Progenitor cell of endocrine pancreas (in vitro differentiated cells): ENCODE measurements around the gene ANXA3. TPM values are rescaled to one million over a fixed set of nuclear protein-coding genes. Genes with fewer than 3 reads are reported as not detected.

Experiments used
- DNase-seq: peaks from one replicate; pipeline ENCODE4 v3.0.0; 2021; ENCODE audit warnings: low spot score; ENCODE audit not compliant: unreplicated experiment
- H3K27ac Mint-ChIP-seq: 2 replicates; pipeline ENCODE4 v1.8.0; 2021; ENCODE audit warnings: mild to moderate bottlenecking, moderate library complexity, mixed read lengths
- H3K27me3 Mint-ChIP-seq: 2 replicates; pipeline ENCODE4 v1.8.0; 2021; ENCODE audit warnings: mixed read lengths
- H3K36me3 Mint-ChIP-seq: 2 replicates; pipeline ENCODE4 v1.8.0; 2022; ENCODE audit warnings: mixed read lengths; ENCODE audit not compliant: insufficient read depth
- H3K4me1 Mint-ChIP-seq: 2 replicates; pipeline ENCODE4 v1.8.0; 2021; ENCODE audit warnings: low read depth, mixed read lengths
- H3K4me3 Mint-ChIP-seq: 2 replicates; pipeline ENCODE4 v1.8.0; 2021; ENCODE audit warnings: low read depth, mild to moderate bottlenecking, moderate library complexity, mixed read lengths
- H3K9me3 Mint-ChIP-seq: 2 replicates; pipeline ENCODE4 v1.8.0; 2021; ENCODE audit warnings: low read depth, mixed read lengths
- CTCF ChIP-seq: fragments of 200-600 bp; sonication (generic); IDR thresholded peaks from one replicate; pipeline ENCODE4 v1.5.0; 2021; ENCODE audit warnings: antibody characterized with exemption, mild to moderate bottlenecking; ENCODE audit not compliant: unreplicated experiment
- total RNA-seq: library from RNA; stranded (reverse); gene quantifications from 2 replicates; pipeline ENCODE4 v1.2.1, GENCODE V29; 2021

The ANXA3 gene
- total RNA-seq, 1 donor from 2014 or later: 108 TPM

DNA sequence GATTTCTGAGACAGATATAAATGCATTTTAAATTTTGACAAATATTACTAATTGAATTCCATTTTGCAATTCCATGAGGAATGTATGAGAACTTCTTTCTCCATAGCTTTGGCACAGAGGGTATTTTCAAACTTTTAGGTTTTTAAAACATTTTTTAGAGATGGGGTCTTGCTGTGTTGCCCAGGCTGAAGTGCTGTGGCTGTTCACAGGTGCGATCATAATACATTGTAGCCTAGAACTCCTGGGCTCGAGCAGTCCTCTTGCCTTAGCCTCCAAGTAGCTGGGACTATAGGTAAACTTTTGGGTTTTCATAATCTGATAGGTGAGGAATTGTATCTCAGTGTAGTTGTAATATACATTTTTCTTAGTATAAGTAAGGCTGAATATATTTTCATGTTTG, 53.4 kb downstream of the ANXA3 start:
- Mint-ChIP-seq H3K9me3 (no peaks in the 10 kb centered on the region), H3K4me1 (peaks cover 2% of the 10 kb centered on the region), H3K4me3 (no peak overlapping the region), H3K27me3 (no peaks in the 10 kb centered on the region), H3K27ac (no peak overlapping the region), H3K36me3 (peaks cover 27% of the 10 kb centered on the region)
- TF ChIP-seq CTCF: no peak
- no peak for DNase-seq

GRCh38 chr4:78606035-78606434, 54.5 kb downstream of the ANXA3 start:
- Mint-ChIP-seq H3K36me3 (peaks cover 24% of the 10 kb centered on the region), H3K4me3 (no peak overlapping the region), H3K4me1 (peaks cover 2% of the 10 kb centered on the region), H3K9me3 (no peaks in the 10 kb centered on the region), H3K27me3 (no peaks in the 10 kb centered on the region), H3K27ac (no peak overlapping the region)
- TF ChIP-seq CTCF: no peak
- no peak for DNase-seq

DNA sequence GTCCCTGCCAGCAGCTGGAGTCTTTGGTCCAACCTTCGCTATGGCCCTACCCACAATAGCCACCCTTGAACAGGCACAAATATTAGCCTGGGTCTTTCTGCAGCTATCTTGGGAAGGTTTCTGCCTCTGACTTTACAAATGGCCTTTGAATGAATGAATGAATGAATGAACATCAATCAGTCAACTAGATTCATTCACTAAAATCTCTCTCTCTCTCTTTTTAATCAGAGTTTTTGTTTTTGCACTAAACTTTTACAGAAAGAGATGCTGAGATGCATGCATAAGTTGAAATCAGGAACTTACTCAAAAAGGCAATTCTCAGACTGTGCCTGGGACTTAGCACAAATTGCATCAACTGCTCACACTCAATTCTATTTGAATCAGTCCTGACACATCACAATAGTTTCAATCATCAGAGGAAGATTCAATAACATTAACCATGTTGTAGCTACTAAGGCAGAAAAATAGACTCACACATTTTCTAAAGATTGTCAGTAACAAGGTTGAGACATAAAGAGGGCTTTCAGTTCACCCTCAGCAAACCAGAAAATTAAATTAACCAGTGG, 55.0 kb downstream of the ANXA3 start:
- Mint-ChIP-seq H3K9me3 (no peaks in the 10 kb centered on the region), H3K27ac (no peak overlapping the region), H3K36me3 (peaks cover 23% of the 10 kb centered on the region), H3K27me3 (no peaks in the 10 kb centered on the region), H3K4me1 (peaks cover 2% of the 10 kb centered on the region), H3K4me3 (no peak overlapping the region)
- no peak for TF ChIP-seq CTCF
- no peak for DNase-seq

DNA sequence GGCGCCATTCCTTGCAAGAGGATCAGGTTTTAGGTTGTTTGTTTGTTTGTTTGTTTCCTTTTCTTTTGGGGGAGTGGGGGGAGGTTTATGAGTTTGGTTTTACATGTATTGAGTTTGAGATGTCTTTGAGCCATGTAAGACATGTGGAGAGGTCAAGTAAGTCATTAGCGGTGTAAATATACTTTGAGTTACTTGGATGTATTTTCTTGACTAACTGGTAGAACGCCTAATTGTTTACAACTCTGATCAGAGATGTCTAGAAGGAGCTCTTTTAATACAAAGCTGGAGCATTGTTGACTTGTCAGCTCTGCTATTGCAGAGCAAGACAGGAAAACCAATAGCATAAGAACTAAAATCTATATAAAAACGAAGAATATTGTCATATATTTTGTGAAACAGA, 57.1 kb downstream of the ANXA3 start:
- Mint-ChIP-seq H3K9me3 (no peaks in the 10 kb centered on the region), H3K27me3 (no peaks in the 10 kb centered on the region), H3K27ac (no peak overlapping the region), H3K36me3 (peaks cover 18% of the 10 kb centered on the region), H3K4me3 (no peak overlapping the region), H3K4me1 (peaks cover 2% of the 10 kb centered on the region)
- TF ChIP-seq CTCF: no peak
- DNase-seq: no peak

GRCh38 chr4:78609580-78609979, 58.0 kb downstream of the ANXA3 start:
- Mint-ChIP-seq H3K9me3 (no peaks in the 10 kb centered on the region), H3K4me3 (no peak overlapping the region), H3K27me3 (no peaks in the 10 kb centered on the region), H3K36me3 (peaks cover 16% of the 10 kb centered on the region), H3K27ac (no peak overlapping the region), H3K4me1 (peaks cover 4% of the 10 kb centered on the region)
- no peak for TF ChIP-seq CTCF
- DNase-seq: no peak
